ENCODE results near the gene DOCK10.

DOCK10 gene

GRCh38 chr2:224753743-224754540, 288.3 kb downstream of the DOCK10 start:
- no peak for DNase-seq

- DNase-seq = no peak
Observed at GRCh38 chr2:224751996-224752698, 290.1 kb downstream of the DOCK10 start.

GRCh38 chr2:224749136-224749535, 293.1 kb downstream of the DOCK10 start:
- no peak for DNase-seq

- DNase-seq = no peak
Observed at GRCh38 chr2:224747765-224748164, 294.5 kb downstream of the DOCK10 start.

- DNase-seq = no peak
Observed at GRCh38 chr2:224736227-224736626, 306.0 kb downstream of the DOCK10 start.

- DNase-seq = no peak
Observed at GRCh38 chr2:224734949-224735348, 307.3 kb downstream of the DOCK10 start.

GRCh38 chr2:224731665-224732064, 310.6 kb downstream of the DOCK10 start:
- DNase-seq = no peak

- DNase-seq = no peak
Observed at GRCh38 chr2:224729435-224729834, 312.8 kb downstream of the DOCK10 start.

- DNase-seq = no peak
Observed at GRCh38 chr2:224724331-224724730, 317.9 kb downstream of the DOCK10 start.

- no peak for DNase-seq
Observed at GRCh38 chr2:224723586-224724217, 318.6 kb downstream of the DOCK10 start.

GRCh38 chr2:224722770-224723169, 319.5 kb downstream of the DOCK10 start:
- no peak for DNase-seq

- no peak for DNase-seq
Observed at GRCh38 chr2:224722250-224722649, 320.0 kb downstream of the DOCK10 start.

GRCh38 chr2:224716921-224717320, 325.3 kb downstream of the DOCK10 start:
- DNase-seq = no peak

- DNase-seq = no peak
Observed at GRCh38 chr2:224716201-224716600, 326.1 kb downstream of the DOCK10 start, which contains the start of gene CCDC195. Gene CCDC195 (minus strand): TSS chr2:224716365. CDS start chr2:224716365, 0 bp downstream.

All from NCI-H748 treated with DMSO at 0.1 percent for 48 hours (cell line).